ENCODE data around the gene ZNF410.

ZNF410 gene

DNA sequence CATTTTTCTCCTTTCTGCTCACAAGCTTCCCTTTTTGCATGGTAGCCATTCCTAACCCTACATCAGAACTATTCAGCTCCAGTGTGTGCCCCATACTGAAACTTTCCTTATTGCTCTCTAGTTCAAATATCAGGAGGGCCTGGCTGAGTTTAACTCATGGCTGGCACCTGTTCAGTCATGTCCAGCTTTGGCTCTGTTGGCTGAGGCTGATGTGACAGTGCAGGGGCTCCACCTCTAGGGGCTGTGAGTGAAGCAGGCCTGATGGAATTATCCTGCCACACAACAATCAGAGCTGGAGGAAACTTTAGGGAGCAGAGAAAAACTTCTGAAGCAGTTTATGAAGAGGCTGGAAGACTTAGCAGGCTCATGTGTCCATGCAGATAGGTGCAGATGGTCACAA lies 71.9 kb downstream of the ZNF410 start:
- no peak for DNase-seq

GRCh38 chr14:73961192-73961591 lies 74.5 kb downstream of the ZNF410 start:
- no peak for DNase-seq

DNA sequence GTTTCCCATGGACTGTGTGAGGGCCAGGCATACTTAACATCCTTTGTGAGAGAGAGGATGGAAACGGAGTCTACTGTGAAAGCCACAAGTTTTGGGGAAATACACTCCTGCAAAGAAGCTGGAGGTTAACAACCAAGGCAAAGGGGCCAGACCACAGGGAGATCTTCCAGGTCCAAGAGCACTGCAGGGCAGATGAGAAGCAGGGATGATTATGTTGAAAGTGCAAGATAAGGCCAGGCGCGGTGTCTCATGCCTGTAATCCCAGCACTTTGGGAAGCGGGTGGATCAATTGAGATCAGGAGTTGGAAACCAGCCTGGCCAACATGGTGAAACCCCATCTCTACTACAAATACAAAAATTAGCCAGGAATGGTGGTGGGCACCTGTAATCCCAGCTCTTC lies 78.6 kb downstream of the ZNF410 start:
- no peak for DNase-seq

- DNase-seq: no peak
These were observed 82.2 kb downstream of the ZNF410 start for GRCh38 chr14:73968885-73969284.

DNA sequence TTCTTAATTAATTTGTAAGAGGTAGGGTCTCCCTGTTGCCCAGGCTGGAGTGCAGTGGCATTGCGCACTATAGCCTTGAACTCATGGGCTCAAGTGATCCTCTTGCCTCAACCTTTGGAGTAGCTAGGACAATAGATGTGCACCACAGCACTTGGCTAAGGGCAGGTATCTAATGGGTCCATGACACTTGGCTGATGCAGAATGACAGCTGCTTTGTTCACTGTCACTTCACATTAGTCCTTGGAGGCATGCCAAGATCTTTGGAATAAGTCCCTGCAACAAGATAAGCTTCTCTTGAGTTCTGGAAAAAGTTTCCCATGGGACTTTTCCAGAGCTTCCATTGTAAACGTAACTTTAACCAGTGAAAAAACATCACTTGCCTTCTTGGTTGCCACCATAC lies 86.8 kb downstream of the ZNF410 start:
- peak; percentile 20 for DNase-seq

DNA sequence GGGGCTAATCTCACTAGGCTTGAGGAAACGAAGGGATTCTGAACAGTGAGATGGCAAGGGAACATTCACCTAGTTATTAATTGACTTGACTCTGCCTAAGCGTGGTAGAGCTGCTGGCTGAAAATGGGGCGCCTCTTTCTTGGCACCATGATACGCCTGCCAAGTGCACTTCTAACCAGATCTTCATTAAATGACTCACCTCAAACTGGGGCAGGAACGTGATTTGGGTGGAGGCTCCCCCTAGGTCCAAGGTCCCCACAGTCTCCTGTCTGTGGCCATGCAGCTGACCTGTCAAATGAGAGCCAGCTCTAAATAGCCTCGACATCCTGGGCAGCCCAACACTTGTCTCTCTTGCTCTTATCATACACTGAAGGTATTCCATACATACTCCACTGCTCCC lies 89.5 kb downstream of the ZNF410 start:
- DNase-seq: no peak

DNA sequence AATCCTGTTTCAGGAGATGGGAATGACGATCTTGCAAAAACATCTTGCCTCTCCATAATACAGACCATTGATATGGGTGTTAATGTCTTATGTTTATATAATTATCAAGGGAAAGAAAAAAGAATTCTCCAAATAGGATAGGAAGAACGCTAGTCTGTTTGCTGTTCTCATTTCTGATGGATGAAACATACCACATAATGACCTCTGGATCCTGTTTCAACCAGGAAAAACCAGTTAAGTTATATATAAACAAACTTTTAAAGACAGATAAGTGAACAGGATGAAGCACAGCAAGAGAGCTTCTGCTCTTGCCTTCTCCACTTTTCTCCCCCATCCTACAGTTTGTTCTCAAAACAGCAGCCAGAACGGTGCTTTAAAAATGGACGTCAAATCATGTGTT lies 91.2 kb downstream of the ZNF410 start:
- no peak for DNase-seq

Data from NCI-H345 (cell line).